Endometrium (tissue), 2 donors: Measurements from ENCODE around the gene VN1R5.
A peak's percentile ranks its signal among the peaks of the same experiment; 100 is the strongest.
"Not testable (repeated sequence)": the region's sequence is repeated elsewhere in the genome, so short reads cannot be mapped to it uniquely, and the experiment has no call there.

Experiments used
- FAIRE-seq: peaks from 2 replicates; lab custom pipeline; 2012; peaks lifted over from hg19 to GRCh38; lab: Jason Lieb, UNC
- donor health status: control.
- donor health status: control.

VN1R5 gene

GRCh38 chr1:247255772-247256171, at the start of gene VN1R5:
TSS of gene VN1R5 (plus strand) at chr1:247256072.
- FAIRE-seq = not testable (repeated sequence)

GRCh38 chr1:247209396-247209795, 46.5 kb upstream of the VN1R5 start:
- no peak for FAIRE-seq

DNA sequence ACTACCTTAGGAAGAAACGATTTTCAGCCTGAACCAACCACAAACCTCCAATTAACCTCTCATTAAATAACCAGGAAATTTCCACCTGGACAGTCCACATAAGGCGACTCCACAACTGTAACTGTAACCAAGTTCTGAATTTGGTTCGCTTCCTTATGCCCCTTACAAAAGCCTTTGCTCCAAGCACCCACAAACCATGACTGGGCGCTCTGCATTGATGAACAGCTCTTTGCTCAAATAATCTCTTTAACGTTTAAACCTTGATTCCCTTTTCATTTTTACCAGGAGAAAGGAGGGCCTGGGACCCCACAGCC, 45.9 kb upstream of the VN1R5 start:
- no peak for FAIRE-seq

DNA sequence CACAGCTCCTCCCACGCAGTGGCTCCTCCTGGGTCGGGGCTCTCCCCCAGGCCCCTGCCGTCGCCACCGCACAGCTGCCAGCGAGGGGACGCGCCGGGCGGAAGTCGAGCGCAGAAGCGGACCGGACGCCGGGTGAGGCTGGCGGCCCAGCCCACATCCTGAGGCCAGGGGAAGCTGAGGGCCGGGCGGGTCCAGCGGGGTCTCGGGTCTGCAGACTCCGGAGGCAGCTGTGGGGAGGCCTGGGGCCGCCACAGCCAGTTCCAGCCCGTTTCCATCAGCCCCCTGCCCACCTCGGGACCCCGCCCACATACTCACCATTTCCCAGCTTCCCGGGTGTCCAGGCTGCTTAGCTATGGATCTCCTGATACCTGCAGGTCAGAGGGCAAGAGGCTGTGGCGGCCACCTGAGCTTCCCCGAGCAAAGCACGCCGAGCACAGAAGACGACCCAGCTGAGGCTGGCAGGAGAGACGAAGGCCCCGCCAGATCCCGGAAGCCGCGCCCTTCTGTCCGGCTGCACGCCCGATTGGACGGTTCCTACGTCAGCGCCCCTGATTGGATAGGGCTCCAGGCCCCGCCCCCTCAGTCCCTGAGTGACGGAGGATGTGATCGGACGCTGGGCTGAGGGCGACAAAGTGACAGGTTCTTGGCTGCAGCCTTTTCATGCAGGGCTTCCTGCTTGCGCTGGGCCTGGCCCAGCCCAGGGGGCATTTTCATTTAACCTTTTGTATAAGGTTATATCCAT, 45.3 kb upstream of the VN1R5 start:
- peak; percentile 88 for FAIRE-seq

- no peak for FAIRE-seq
These were observed 44.5 kb upstream of the VN1R5 start for GRCh38 chr1:247211339-247211738.

DNA sequence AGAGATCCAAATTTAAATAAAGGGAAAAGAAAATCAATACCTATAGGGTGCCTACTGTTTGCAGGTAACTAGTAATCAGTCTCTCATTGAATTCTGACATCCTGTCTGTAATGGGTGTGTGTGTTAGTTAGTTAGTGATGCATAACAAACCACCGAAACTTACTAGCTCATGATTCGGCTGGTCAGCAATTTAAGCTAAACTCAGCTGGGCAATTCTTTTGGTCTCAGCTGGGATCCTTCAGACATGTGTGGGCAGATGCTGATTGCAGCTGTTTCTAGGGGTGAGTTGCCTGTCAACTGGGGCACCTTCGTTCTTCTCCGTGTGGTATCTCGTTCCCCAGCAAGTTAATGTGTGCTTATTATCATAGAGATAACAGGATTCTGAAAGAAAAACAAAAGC, 43.9 kb upstream of the VN1R5 start:
- no peak for FAIRE-seq

GRCh38 chr1:247212627-247213617, 43.0 kb upstream of the VN1R5 start:
- FAIRE-seq = no peak

GRCh38 chr1:247216261-247216660, 39.6 kb upstream of the VN1R5 start:
- FAIRE-seq = no peak

DNA sequence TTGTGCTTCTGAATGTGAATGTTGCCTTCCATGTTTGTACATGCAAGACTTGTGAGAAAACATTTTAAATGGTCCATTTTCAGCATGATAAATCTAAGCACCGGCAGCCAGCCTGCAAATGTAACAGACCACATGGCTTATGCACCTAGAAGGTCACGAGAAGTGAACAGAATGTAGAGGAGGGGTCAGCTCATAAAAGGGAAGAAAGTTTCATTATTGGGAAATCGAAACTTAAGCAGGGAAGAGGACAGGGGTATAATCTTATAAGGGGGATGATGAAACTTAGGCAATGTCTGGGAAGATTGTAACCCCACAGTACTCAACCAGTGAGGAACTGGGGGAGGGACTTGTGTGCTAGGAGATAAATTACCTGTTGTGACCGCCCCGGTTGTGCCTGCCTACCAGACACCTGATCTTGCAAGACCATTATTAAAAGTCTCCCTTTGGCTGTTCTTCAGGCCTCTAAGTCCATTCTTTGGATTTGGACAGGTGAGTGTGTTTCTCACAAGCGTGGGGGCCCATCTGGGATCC, 37.7 kb upstream of the VN1R5 start:
- FAIRE-seq = no peak

GRCh38 chr1:247220280-247220679, 35.6 kb upstream of the VN1R5 start:
- not testable (repeated sequence) for FAIRE-seq

DNA sequence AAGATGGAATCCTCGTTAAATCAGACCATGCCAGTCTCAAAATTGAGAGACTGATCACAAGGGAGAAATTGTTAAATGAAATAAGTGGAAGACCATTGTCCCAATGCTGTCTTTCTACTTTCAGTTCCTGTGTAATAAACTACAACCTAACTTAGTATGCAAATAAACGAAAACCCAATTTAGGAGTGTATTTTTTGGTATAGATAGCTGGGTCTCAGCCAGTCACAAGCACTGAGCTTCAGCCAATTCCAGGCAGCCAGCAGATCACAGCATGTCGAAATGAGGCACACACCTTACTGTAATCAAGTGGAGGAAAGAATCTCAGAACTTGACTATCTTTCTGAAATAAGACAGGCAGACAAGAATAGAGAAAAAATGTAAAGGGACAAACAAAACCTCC, 33.0 kb upstream of the VN1R5 start:
- FAIRE-seq = no peak

DNA sequence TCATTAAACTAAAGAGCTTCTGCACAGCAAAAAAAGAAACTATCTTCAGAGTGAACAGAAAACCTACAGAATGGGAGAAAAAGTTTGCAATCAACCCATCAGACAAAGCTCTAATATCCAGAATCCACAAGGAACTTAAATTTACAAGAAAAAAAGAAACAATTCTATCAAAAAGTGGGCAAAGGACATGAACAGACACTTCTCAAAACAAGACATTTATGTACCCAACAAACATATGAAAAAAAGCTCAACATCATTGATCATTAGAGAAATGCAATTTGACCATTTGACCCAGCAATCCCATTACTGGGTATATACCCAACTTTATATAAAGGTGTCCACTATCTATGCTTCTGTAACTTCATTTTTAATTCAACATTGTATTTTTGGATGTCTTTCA, 31.1 kb upstream of the VN1R5 start:
- FAIRE-seq = no peak

- no peak for FAIRE-seq
These were observed 27.7 kb upstream of the VN1R5 start for GRCh38 chr1:247228133-247228532.

GRCh38 chr1:247241691-247242090, 14.2 kb upstream of the VN1R5 start:
- no peak for FAIRE-seq

GRCh38 chr1:247243524-247244137, 12.2 kb upstream of the VN1R5 start:
- FAIRE-seq = no peak

DNA sequence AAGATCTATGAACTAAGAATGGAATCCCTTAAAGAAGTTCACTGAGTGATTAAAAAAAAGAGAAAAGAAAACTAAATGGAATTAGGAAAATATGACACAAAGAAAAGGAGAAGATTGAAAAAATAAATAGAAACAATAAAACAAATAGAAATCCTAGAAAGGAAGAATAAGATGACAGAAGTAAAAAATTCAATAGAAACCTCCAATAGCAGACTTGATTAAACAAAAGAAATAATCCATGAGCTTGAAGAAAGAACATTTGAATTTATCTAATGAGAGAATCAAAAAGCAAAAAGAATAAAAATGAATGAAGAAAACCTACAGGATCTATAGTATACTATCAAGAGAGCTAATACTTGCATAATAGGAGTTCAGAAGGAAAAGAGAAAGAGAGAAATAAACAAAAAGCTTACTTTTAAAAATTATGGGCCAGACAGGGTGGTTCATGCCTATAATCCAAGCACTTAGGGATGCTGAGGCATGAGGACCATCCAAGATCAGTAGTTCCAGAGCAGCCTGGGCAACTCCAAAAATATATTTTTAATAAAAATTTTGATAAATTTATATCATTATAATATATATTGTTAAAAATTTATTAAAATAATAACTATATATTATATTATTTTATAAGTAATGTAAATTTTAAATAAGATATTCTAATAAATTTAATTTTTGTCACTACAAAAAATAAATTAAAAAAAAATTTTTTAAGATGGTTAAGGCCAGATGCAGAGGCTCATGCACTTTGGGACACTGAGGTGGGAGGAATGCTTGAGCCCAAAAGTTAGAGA, 9.4 kb upstream of the VN1R5 start:
- FAIRE-seq = no peak

DNA sequence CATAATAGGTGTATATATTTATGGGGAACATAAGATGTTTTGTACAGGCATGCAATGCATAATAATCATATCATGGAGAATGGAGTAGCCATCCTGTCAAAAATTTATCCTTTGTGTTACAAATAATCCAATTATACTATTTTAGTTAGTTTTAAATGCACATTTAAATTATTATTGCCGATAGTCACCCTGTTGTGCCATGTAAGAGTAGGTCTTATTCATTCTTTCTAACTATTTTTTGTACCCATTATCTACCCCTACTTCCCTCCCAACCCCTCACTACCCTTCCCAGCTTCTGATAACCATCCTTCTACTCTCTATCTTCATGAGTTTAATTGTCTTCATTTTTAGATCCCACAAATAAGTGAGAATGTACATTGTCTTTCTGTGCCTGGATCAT, 8.3 kb upstream of the VN1R5 start:
- FAIRE-seq = no peak

DNA sequence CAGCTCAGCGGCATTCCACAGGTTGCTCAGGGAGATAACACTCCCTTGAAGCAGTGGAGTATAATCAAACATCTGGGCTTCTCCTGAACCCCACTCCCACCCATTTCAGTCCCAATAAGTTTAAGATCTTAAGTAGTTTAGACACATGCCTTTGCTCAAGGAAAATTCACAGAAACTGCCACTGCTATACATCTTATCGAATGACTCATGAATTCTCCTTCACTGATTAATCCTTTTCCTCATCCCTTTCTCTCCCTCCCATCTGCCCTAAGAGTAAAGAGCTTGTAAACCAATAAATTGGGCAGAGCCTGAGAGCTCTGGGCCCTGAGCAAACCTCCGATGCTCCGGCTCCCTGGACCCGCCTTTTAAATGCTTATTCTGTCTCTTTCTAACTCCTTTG, 10.2 kb downstream of the VN1R5 start:
- no peak for FAIRE-seq

- no peak for FAIRE-seq
These were observed 12.6 kb downstream of the VN1R5 start for GRCh38 chr1:247268390-247269045.

DNA sequence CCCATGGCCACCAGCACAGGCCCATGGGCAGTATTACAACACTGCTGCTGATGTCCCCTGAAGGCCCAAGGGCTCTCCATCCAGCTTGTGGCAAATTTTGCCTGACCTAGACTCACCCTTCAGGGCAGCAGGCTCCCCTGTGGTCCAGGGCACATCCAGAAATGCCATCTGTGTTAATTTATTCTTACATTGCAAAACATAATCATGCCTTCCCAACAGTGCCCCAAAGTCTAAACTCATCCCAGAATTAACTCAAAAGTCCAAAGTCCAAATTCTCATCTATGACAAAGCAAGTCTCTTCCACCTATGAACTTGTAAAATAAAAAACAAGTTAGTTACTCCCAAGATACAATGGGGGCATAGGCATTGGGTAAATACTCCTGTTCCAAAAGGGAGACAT, 13.3 kb downstream of the VN1R5 start:
- FAIRE-seq = no peak

- no peak for FAIRE-seq
These were observed 14.1 kb downstream of the VN1R5 start for GRCh38 chr1:247270003-247270402.
